A172 (cell line): ENCODE data around the gene DPF3. TPM values are rescaled to one million over a fixed set of nuclear protein-coding genes. Genes with fewer than 3 reads are reported as not detected.
A peak's percentile ranks its signal among the peaks of the same experiment; 100 is the strongest.
"Not testable (repeated sequence)": the region's sequence is repeated elsewhere in the genome, so short reads cannot be mapped to it uniquely, and the experiment has no call there.

Experiments
- DNase-seq: peaks from one replicate; pipeline ENCODE4 v3.0.0-alpha.2; 2015; ENCODE audit warnings: low spot score
- total RNA-seq: library from RNA; depleted of rRNA; stranded (reverse); fragments of >200 nt; shearing (Covaris generic); gene quantifications from 2 replicates; pipeline ENCODE4 v1.2.3, GENCODE V29; 2014

DPF3 gene
- total RNA-seq, 1 experiment from 2014 or later = 3.2 TPM

GRCh38 chr14:72880820-72881219 lies 13.1 kb downstream of the DPF3 start:
- no peak for DNase-seq

- DNase-seq = no peak
Measured at GRCh38 chr14:72880164-72880563, 13.7 kb downstream of the DPF3 start.

- DNase-seq = no peak
Measured at GRCh38 chr14:72879431-72879830, 14.5 kb downstream of the DPF3 start.

- DNase-seq = no peak
Measured at GRCh38 chr14:72878746-72879145, 15.2 kb downstream of the DPF3 start.

GRCh38 chr14:72876710-72877063 lies 17.2 kb downstream of the DPF3 start:
- DNase-seq = no peak

GRCh38 chr14:72876005-72876709 lies 17.7 kb downstream of the DPF3 start:
- no peak for DNase-seq

- DNase-seq = not testable (repeated sequence)
Measured at GRCh38 chr14:72870878-72871277, 23.0 kb downstream of the DPF3 start.

- no peak for DNase-seq
Measured at GRCh38 chr14:72869407-72870329, 24.2 kb downstream of the DPF3 start.

GRCh38 chr14:72868500-72868899 lies 25.4 kb downstream of the DPF3 start:
- no peak for DNase-seq

GRCh38 chr14:72864712-72865365 lies 29.1 kb downstream of the DPF3 start:
- no peak for DNase-seq

- DNase-seq = no peak
Measured at GRCh38 chr14:72863216-72864006, 30.5 kb downstream of the DPF3 start.

GRCh38 chr14:72856530-72857266 lies 37.2 kb downstream of the DPF3 start:
- DNase-seq = no peak

- peak; percentile 45 for DNase-seq
Measured at GRCh38 chr14:72855913-72856312, 38.0 kb downstream of the DPF3 start.

- DNase-seq = no peak
Measured at GRCh38 chr14:72852194-72852593, 41.7 kb downstream of the DPF3 start.

- no peak for DNase-seq
Measured at GRCh38 chr14:72851635-72852034, 42.3 kb downstream of the DPF3 start.

GRCh38 chr14:72850360-72850759 lies 43.5 kb downstream of the DPF3 start:
- no peak for DNase-seq

GRCh38 chr14:72849222-72849621 lies 44.7 kb downstream of the DPF3 start:
- DNase-seq = no peak

GRCh38 chr14:72847721-72848120 lies 46.2 kb downstream of the DPF3 start:
- no peak for DNase-seq

- DNase-seq = no peak
Measured at GRCh38 chr14:72845683-72846082, 48.2 kb downstream of the DPF3 start.

- DNase-seq = no peak
Measured at GRCh38 chr14:72845196-72845595, 48.7 kb downstream of the DPF3 start.

- DNase-seq = no peak
Measured at GRCh38 chr14:72844524-72844923, 49.4 kb downstream of the DPF3 start.
